ENCODE data around the gene OR52L1.
"Not testable (repeated sequence)": the region's sequence is repeated elsewhere in the genome, so short reads cannot be mapped to it uniquely, and the experiment has no call there.

- not testable (repeated sequence) for TF ChIP-seq CTCF, POLR2A (IDR thresholded peaks at IDR 0.05)
Observed at GRCh38 chr11:5960704-5961320, 26.0 kb downstream of the OR52L1 start.

Measured in uterus (tissue), 2 donors.